Mesothelial cell of epicardium (in vitro differentiated cells): ENCODE results near the gene ALS2. TPM values are rescaled to one million over a fixed set of nuclear protein-coding genes. Genes with fewer than 3 reads are reported as not detected.

Experiments
- DNase-seq, 2 experiments: peaks; one replicate each; pipeline ENCODE4 v3.0.0; 2021; ENCODE audit warnings: low spot score in 2 of 2; ENCODE audit not compliant: unreplicated experiment in 2 of 2
- H3K27ac Mint-ChIP-seq: 2 replicates; pipeline ENCODE4 v1.8.0; 2021; ENCODE audit warnings: mixed read lengths
- H3K27me3 Mint-ChIP-seq: 2 replicates; pipeline ENCODE4 v1.8.0; 2021; ENCODE audit warnings: low read depth, mixed read lengths
- H3K36me3 Mint-ChIP-seq: 2 replicates; pipeline ENCODE4 v1.8.0; 2021; ENCODE audit warnings: mixed read lengths
- H3K4me1 Mint-ChIP-seq: 2 replicates; pipeline ENCODE4 v1.8.0; 2021; ENCODE audit warnings: mixed read lengths
- H3K4me3 Mint-ChIP-seq: 2 replicates; pipeline ENCODE4 v1.8.0; 2021; ENCODE audit warnings: mild to moderate bottlenecking, moderate library complexity, mixed read lengths
- H3K9me3 Mint-ChIP-seq: 2 replicates; pipeline ENCODE4 v1.8.0; 2021; ENCODE audit warnings: mixed read lengths
- CTCF ChIP-seq: fragments of 200-600 bp; sonication (generic); IDR thresholded peaks from one replicate; pipeline ENCODE4 v1.5.0; 2021; ENCODE audit warnings: antibody characterized with exemption; ENCODE audit not compliant: unreplicated experiment
- total RNA-seq: library from RNA; stranded (reverse); gene quantifications from 3 replicates; pipeline ENCODE4 v1.2.1, GENCODE V29; 2021

The ALS2 gene
- total RNA-seq, 1 donor from 2014 or later: 36.1 TPM

- H3K9me3 Mint-ChIP-seq: no peaks in the 10 kb centered on the region
These were observed 3.8 kb upstream of the ALS2 start for GRCh38 chr2:201784563-201784962.

DNA sequence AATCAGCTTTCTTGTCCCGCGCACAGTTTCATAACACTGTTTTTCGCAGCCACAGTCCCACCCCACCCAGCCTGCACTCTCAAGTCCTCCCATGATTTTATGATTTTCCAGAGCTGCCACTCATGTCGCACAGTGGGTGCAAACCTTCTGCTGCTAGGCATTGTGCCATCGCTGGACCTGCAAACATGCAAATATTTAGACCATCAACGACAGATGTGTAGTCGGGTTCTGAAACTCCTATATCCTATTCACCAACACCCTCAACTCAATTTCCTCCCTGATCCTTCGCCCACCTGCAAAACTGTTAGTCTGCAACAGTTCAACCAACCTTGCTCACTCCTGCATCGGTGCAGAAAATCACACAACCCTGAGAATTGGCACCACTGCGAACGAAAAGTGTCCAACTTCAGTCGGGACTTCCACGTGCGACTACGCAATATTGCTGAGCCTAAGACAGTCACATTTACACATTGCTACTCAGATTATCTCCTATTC is 871 bp upstream of the ALS2 start:
- Mint-ChIP-seq H3K4me1 (peaks cover 36% of the 10 kb centered on the region), H3K36me3 (no peaks in the 10 kb centered on the region), H3K9me3 (no peaks in the 10 kb centered on the region), H3K27me3 (peaks cover 3% of the 10 kb centered on the region), H3K4me3 (peak overlapping the region; percentile 92), H3K27ac (peak overlapping the region; percentile 95)
- TF ChIP-seq CTCF: no peak
- no peak for DNase-seq

More at GRCh38 chr2:201784563-201784962, 3.8 kb upstream of the ALS2 start:
- TF ChIP-seq CTCF: no peak
- Mint-ChIP-seq H3K36me3 (no peaks in the 10 kb centered on the region), H3K27me3 (peaks cover 3% of the 10 kb centered on the region), H3K27ac (no peak overlapping the region), H3K4me1 (peaks cover 25% of the 10 kb centered on the region), H3K4me3 (no peak overlapping the region)
- no peak for DNase-seq

DNA sequence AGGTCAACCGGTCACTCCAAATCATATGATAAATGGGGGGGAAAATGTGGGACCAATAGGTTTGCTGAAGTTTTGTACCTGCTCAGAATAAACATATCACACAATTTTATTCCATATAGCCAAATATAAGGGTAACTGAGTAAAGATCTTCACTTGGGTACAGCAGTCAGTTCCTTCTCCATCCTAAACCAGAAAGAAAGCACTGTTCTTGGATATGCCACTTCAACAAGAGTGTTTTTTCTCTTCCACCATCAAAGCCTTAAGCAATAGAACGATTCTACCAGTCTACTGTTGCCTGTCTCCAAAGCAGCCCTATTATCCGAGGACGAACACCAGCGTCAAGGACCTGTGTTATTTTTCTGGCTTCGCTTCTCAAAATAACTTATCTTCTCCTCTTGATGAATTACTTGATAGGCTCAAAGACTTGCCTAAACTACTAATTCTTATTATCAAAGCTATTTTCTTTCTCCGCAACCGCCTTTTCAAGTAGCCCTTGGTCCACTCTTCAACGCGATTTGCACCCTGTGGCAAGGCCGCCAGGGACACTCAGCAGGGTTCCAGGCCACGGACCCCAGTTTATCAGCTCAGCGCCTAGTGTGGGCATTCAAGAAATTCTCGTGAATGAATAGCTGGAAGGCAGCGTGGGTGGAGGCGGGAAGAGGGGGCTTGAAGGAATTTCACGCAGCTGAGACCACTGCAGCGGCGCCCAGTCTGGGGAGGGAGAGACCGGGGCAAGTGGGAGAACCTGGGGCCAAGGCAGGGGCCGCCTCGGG is 646 bp downstream of the ALS2 start:
- Mint-ChIP-seq H3K4me1 (peaks cover 36% of the 10 kb centered on the region), H3K27me3 (peaks cover 3% of the 10 kb centered on the region), H3K27ac (peak overlapping the region; percentile 84), H3K36me3 (no peaks in the 10 kb centered on the region), H3K4me3 (peak overlapping the region; percentile 92), H3K9me3 (no peaks in the 10 kb centered on the region)
- TF ChIP-seq CTCF: no peak
- no peak for DNase-seq

- H3K27ac Mint-ChIP-seq: peak overlapping the region; percentile 50
- DNase-seq: no peak
- TF ChIP-seq CTCF: no peak
- H3K27me3 Mint-ChIP-seq: no peaks in the 10 kb centered on the region
- no peak overlapping the region for H3K4me3 Mint-ChIP-seq
- H3K9me3 Mint-ChIP-seq: no peaks in the 10 kb centered on the region
- peaks cover 36% of the 10 kb centered on the region for H3K4me1 Mint-ChIP-seq
- no peaks in the 10 kb centered on the region for H3K36me3 Mint-ChIP-seq
These were observed 2.9 kb downstream of the ALS2 start for GRCh38 chr2:201777869-201778268.

GRCh38 chr2:201777043-201777442 is 3.7 kb downstream of the ALS2 start:
- Mint-ChIP-seq H3K27ac (peak overlapping the region; percentile 74), H3K4me1 (peaks cover 37% of the 10 kb centered on the region), H3K27me3 (no peaks in the 10 kb centered on the region), H3K36me3 (no peaks in the 10 kb centered on the region), H3K4me3 (no peak overlapping the region), H3K9me3 (no peaks in the 10 kb centered on the region)
- DNase-seq: no peak
- TF ChIP-seq CTCF: no peak
